ENCODE measurements around the gene RNF208.

GRCh38 chr9:137225699-137226331, 3.8 kb upstream of the RNF208 start:
- TF ChIP-seq HDAC6 (IDR thresholded peaks at IDR 0.05; ENCODE audit: low read depth, low read length) (no peak), ZNF639 (CRISPR knock-in tag; conservative IDR thresholded peaks at IDR 0.05 in 1 of 2, IDR thresholded peaks at IDR 0.05 in 1 of 2) (no peak), ILF3 (IDR thresholded peaks at IDR 0.05; ENCODE audit: borderline replicate concordance) (no peak), CTCF (IDR thresholded peaks at IDR 0.05 in 2 of 3, conservative IDR thresholded peaks at IDR 0.05 in 1 of 3; ENCODE audit: insufficient read depth in 2 of 3, low read depth in 1 of 3, low read length in 3 of 3) (no peak), BCLAF1 (IDR thresholded peaks at IDR 0.05; ENCODE audit: borderline replicate concordance in 1 of 2, control insufficient read depth in 1 of 2, low read depth in 2 of 2, low read length in 1 of 2) (no peak), BMI1 (IDR thresholded peaks at IDR 0.05; ENCODE audit: low read length) (no peak), POLR2A (conservative IDR thresholded peaks at IDR 0.05) (no peak), SAP30 (IDR thresholded peaks at IDR 0.05; ENCODE audit: borderline replicate concordance, insufficient read depth, low read depth, low read length, poor library complexity, severe bottlenecking) (no peak), MNT (conservative IDR thresholded peaks at IDR 0.05) (no peak), ETV6 (IDR thresholded peaks at IDR 0.05; ENCODE audit: borderline replicate concordance in 1 of 2, low read depth in 2 of 2, low read length in 1 of 2) (no peak), ETV6 (CRISPR knock-in tag; IDR thresholded peaks at IDR 0.05; ENCODE audit: borderline replicate concordance) (no peak), FOS (IDR thresholded peaks at IDR 0.05; ENCODE audit: extremely low read depth, insufficient read length) (no peak), EZH2 (IDR thresholded peaks at IDR 0.05; ENCODE audit: borderline replicate concordance, low read depth, low read length) (no peak), U2AF2 (optimal IDR thresholded peaks at IDR 0.05; ENCODE audit: low read depth, low read length) (no peak)

All from K562 (cell line).